Large intestine (tissue), 3 donors: ENCODE measurements around the gene IFT122. TPM values are rescaled to one million over a fixed set of nuclear protein-coding genes. Genes with fewer than 3 reads are reported as not detected.
A peak's percentile ranks its signal among the peaks of the same experiment; 100 is the strongest.

Experiments used
- DNase-seq, 2 donors: peaks; one replicate each; pipeline versions ENCODE4 v3.0.0 to v3.0.0-alpha.2; 2013
- H3K27ac ChIP-seq: one replicate; pipeline ENCODE4 v1.5.1; 2013; ENCODE audit warnings: low read length
- H3K27me3 ChIP-seq: 2 replicates; pipeline ENCODE4 v1.6.1; 2013; ENCODE audit warnings: low read length; ENCODE audit not compliant: control insufficient read depth, insufficient read depth
- H3K36me3 ChIP-seq: 2 replicates; pipeline ENCODE4 v1.6.1; 2013; ENCODE audit warnings: low read length; ENCODE audit not compliant: control insufficient read depth, insufficient read depth
- H3K4me1 ChIP-seq: one replicate; pipeline ENCODE4 v1.6.1; 2013; ENCODE audit warnings: low read length; ENCODE audit not compliant: control insufficient read depth, insufficient read depth
- H3K4me3 ChIP-seq: one replicate; pipeline ENCODE4 v1.5.1; 2013; ENCODE audit warnings: low read length
- H3K9me3 ChIP-seq: one replicate; pipeline ENCODE4 v1.6.1; 2013; ENCODE audit warnings: mild to moderate bottlenecking, low read depth, low read length, moderate library complexity; ENCODE audit not compliant: control insufficient read depth
- WGBS: methylation state at CpG from one replicate; pipeline ENCODE4 v1.1.5; 2013; ENCODE audit warnings: low lambda C conversion rate; ENCODE audit not compliant: insufficient coverage; 5-methylcytosine and 5-hydroxymethylcytosine counted together
- polyA plus RNA-seq: library from polyadenylated mRNA; unstranded; fragments of 120-200 nt; gene quantifications from one replicate; pipeline ENCODE4 v1.2.1, GENCODE V29; 2013

Gene IFT122
- polyA plus RNA-seq, 1 donor: 39.4 TPM

- H3K36me3 ChIP-seq: no peaks in the 10 kb centered on the region
- DNase-seq: peak in 1 of 2 donors; percentile 31
- H3K4me1 ChIP-seq: no peaks in the 10 kb centered on the region
- no peaks in the 10 kb centered on the region for H3K9me3 ChIP-seq
- H3K4me3 ChIP-seq: no peak overlapping the region
- no CpG with 5 or more reads among the region's 19 CpGs for WGBS
- no peak overlapping the region for H3K27ac ChIP-seq
- H3K27me3 ChIP-seq: no peaks in the 10 kb centered on the region
Observed at GRCh38 chr3:129548104-129548965, 108.3 kb downstream of the IFT122 start.

GRCh38 chr3:129549006-129549800 is 109.2 kb downstream of the IFT122 start:
- WGBS: no CpG with 5 or more reads among the region's 18 CpGs
- no peak for DNase-seq
- H3K27ac ChIP-seq: no peak overlapping the region
- no peaks in the 10 kb centered on the region for H3K9me3 ChIP-seq
- no peaks in the 10 kb centered on the region for H3K4me1 ChIP-seq
- no peak overlapping the region for H3K4me3 ChIP-seq
- no peaks in the 10 kb centered on the region for H3K27me3 ChIP-seq
- no peaks in the 10 kb centered on the region for H3K36me3 ChIP-seq

DNA sequence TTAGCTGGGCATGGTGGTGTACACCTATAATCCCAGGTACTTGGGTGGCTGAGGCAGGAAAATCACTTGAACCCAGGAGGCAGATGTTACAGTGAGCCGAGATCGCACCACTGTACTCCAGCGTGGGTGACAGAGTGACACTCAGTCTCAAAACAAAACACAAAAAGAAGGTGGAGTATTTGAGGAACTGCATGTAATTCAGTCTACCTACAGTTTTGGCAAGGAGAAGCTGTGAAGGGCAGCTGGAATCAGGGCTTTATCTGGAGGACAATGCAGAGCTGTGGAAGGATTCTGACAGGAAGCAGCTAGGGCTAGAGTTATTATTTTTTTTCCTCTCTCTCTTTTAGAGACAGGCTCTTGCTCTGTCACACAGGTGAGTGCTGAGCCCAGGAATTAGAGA is 109.8 kb downstream of the IFT122 start:
- no peak overlapping the region for H3K27ac ChIP-seq
- no CpG with 5 or more reads among the region's 3 CpGs for WGBS
- H3K9me3 ChIP-seq: no peaks in the 10 kb centered on the region
- H3K4me3 ChIP-seq: no peak overlapping the region
- no peak for DNase-seq
- no peaks in the 10 kb centered on the region for H3K27me3 ChIP-seq
- H3K36me3 ChIP-seq: no peaks in the 10 kb centered on the region
- H3K4me1 ChIP-seq: no peaks in the 10 kb centered on the region

DNA sequence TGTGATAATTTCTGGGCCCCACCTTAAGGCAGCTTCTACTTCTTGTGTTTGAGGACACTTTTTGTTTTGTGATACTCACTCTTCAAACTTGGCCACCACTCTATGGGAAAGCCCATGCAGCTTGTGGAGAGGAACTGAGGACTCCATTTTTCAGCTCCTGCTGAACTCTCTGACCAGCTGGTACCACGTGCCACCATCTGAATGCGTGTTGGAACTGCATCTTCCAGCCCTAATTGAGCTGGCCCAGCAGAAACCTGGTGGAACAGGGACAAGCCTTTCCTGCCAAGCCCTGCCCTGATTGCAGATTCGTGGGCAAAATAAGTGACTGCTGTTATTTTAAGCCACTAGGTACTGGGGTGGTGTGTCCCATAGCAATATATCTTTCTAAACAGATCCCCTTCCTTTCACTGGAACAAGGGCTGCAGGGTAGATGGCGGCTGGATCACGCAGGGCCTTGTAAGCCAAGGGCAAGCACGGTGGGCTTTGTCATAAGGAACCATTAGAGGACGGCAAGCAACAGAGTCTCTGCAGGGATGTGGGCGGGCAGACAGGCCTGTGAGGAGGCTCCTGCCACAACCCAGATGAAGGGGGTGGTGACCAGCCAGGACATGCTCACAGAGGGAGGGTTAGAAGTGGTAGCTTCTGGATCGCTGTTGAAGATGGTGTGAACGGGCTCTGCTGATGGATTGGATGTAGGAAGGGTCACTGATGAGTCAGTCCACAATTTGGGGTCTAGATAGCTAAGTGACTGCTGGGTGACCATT is 112.4 kb downstream of the IFT122 start:
- no peak overlapping the region for H3K27ac ChIP-seq
- H3K36me3 ChIP-seq: peaks cover 6% of the 10 kb centered on the region
- no peaks in the 10 kb centered on the region for H3K4me1 ChIP-seq
- DNase-seq: no peak
- H3K9me3 ChIP-seq: no peaks in the 10 kb centered on the region
- H3K4me3 ChIP-seq: no peak overlapping the region
- WGBS: no CpG with 5 or more reads among the region's 10 CpGs
- no peaks in the 10 kb centered on the region for H3K27me3 ChIP-seq

DNA sequence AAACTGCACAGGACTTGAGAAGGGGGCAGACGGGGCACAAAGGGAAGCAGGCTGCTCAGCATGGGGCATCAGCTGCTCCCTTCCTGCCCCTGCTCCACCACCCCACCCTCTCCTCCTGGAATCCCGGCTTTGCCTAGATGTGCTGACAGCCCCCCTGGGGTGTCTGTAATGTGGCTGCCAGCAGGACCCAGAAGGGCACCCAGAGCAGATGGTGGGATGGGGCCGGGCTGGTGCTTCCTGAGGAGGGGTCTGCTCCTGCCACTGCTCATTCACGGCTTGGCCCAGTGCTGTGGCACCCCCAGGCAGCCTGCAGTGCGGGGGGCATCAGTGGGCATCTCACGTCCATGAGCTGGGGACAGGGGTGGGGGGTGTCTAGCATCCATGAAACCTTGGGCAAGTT is 113.1 kb downstream of the IFT122 start:
- H3K27me3 ChIP-seq: no peaks in the 10 kb centered on the region
- H3K4me1 ChIP-seq: no peaks in the 10 kb centered on the region
- no peak for DNase-seq
- peaks cover 6% of the 10 kb centered on the region for H3K36me3 ChIP-seq
- no peaks in the 10 kb centered on the region for H3K9me3 ChIP-seq
- no peak overlapping the region for H3K4me3 ChIP-seq
- WGBS: no CpG with 5 or more reads among the region's 6 CpGs
- H3K27ac ChIP-seq: no peak overlapping the region

- Histone ChIP-seq H3K27ac (no peak overlapping the region), H3K36me3 (peaks cover 8% of the 10 kb centered on the region), H3K4me1 (no peaks in the 10 kb centered on the region), H3K27me3 (no peaks in the 10 kb centered on the region), H3K4me3 (no peak overlapping the region), H3K9me3 (no peaks in the 10 kb centered on the region)
- no peak for DNase-seq
- no CpG with 5 or more reads among the region's 15 CpGs for WGBS
Observed at GRCh38 chr3:129553719-129554118, 113.7 kb downstream of the IFT122 start.

DNA sequence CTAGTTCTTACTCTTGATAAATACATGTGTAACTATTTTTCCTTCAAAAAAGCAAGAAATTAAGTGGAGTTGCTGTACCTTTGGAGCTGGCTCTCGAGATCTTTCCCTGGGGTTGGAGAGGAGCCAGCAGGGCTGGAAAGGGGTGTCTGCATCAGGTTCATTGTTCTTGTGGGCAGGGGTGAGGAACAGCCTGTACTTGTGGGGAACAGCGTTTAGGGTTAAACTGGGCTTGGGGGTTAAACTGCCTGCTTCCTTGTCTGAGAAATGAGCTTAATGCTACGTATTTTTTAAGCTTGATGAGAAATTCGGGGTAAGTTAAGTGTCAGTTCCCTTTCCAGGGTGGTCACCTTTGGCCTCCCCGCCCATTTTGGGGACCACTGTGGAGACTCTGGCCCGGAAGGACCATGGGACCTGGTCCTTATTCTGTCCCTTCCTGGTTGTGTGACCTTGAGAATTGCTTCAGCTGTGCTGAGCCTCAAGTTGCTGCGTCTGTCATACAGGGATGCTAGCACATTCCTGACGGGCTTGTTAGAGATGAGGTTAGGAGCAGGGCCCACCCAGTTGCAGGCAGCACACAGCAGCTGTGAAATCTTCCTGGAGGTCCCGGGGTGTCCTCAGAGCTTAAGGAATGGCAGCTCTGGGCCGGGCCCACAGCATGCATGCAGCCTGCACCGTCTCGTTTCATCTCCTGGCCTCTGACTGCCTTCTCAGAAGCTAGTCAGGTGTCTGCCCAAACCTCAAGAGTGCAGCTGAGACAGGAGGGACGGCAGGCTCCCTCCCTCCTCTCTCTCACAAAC is 114.5 kb downstream of the IFT122 start:
- Histone ChIP-seq H3K4me3 (no peak overlapping the region), H3K27me3 (no peaks in the 10 kb centered on the region), H3K4me1 (no peaks in the 10 kb centered on the region), H3K9me3 (no peaks in the 10 kb centered on the region), H3K36me3 (peaks cover 12% of the 10 kb centered on the region), H3K27ac (no peak overlapping the region)
- WGBS: no CpG with 5 or more reads among the region's 13 CpGs
- no peak for DNase-seq

DNA sequence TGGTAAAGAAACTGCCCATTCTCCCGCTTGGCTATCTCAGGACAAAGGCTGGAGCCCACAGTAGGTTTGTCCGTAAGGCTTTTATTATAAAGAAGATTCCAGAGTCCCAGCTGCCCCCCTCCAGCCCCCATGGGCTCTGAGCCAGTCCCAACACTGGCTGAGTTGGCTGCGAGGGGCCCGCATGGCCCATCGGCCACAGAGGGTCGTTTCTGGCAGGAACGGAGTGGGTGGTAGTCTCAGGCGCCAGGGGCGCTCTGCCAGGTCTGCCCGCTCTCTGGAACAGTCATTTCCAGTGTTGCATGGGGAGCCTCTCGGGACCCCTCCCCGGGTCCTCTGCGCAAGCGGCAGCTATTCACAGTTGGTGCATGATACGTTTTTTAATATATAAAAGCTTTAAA is 115.1 kb downstream of the IFT122 start:
- H3K9me3 ChIP-seq: no peaks in the 10 kb centered on the region
- no peak overlapping the region for H3K4me3 ChIP-seq
- H3K36me3 ChIP-seq: peaks cover 12% of the 10 kb centered on the region
- no CpG with 5 or more reads among the region's 15 CpGs for whole genome bisulfite sequencing
- H3K4me1 ChIP-seq: peaks cover 4% of the 10 kb centered on the region
- DNase-seq: no peak
- H3K27ac ChIP-seq: no peak overlapping the region
- no peaks in the 10 kb centered on the region for H3K27me3 ChIP-seq

- no CpG with 5 or more reads among the region's 18 CpGs for WGBS
- Histone ChIP-seq H3K4me1 (peaks cover 9% of the 10 kb centered on the region), H3K36me3 (peaks cover 12% of the 10 kb centered on the region), H3K9me3 (no peaks in the 10 kb centered on the region), H3K4me3 (no peak overlapping the region), H3K27me3 (no peaks in the 10 kb centered on the region), H3K27ac (no peak overlapping the region)
- no peak for DNase-seq
Observed at GRCh38 chr3:129555616-129556357, 115.8 kb downstream of the IFT122 start.
